HL-60/S4 treated with phorbol 12-myristate 13-acetate at 8.2 ng/mL for 4 days and 3 days (cell line): ENCODE data around the gene COMMD9.

Source experiments
- in situ Hi-C: fragments of 300-500 bp; cut with MboI; formaldehyde crosslinking; loops from 2 replicates; pipeline ENCODE4 v1.15.0; 2022; ENCODE audit warnings: low sequenced_read_pairs

Gene COMMD9

DNA sequence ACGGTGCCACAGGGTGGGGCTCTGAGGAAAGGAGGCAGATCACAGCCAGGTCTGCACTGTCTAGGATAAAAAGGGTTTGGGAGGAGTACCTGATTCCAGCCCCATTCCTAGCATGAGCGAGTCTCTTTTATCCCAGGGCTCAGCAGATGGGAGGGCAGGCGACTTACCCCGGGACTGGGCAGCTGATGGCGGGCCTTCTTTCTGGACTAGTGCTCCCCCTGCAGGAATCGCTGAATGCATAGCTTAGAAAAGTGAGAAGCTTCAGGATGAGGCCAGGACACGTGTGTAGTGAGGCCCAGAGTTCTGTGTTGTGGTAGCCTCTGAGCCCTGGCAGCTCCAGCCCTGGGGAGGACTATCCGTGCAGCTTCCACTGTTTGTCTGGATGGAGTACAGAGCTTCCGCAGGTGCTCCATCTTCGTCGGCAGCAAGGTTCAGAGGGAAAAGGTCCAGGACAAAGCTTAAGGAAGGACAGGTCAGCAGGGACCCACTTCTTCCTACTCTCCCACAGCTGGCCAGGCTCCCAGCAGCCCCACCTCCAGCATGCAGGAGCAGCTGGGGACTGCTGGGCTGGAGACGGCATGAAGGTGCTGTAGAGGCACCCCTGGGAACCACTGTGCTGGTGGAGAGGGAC lies 30.4 kb downstream of the COMMD9 start:
- in situ Hi-C loops: loop anchor here (25.0 kb wide), 1 partner anchor 222 kb away; no protein-coding TSS in a partner anchor

DNA sequence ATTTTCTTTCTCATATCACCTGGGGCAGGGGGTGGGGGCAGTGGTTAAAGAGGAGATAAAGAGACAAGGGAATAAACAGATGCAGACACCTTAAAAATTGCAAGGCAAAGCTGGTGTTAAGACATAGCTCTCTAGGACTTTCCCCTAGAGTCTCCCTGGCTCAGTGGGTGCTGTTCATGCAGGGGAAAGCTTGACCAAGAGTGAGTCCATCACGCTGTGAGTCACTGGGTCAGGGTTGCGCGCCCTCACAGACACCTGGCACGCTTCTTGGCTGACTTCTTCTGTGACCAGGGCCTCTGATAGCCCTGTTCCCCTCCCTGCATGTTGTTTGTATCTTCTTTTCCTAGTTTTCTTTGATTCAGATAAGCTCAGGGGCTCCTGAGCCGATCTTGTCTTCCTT lies 31.9 kb downstream of the COMMD9 start:
- in situ Hi-C loops: loop anchor here (25.0 kb wide), 1 partner anchor 220 kb away; no protein-coding TSS in a partner anchor

DNA sequence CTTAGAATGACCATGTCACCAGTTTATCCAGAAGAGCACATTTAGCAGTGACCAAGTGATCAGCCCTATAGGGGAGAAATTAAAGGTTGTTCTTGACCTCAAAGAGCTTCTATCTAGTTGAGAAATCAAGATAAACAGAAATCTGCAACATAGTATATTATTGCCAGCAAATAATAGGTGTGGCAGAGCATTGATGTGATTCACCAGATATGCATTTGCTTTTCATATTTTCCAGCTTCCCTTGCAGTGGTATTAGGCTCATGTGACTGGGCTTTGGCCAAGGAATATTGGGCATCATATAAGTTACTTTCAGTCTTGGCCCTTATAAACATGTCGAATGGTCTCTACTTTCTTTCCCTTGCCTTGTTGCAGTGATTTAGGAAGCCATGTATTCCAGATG lies 34.5 kb downstream of the COMMD9 start:
- in situ Hi-C loops: loop anchor here (25.0 kb wide), 1 partner anchor 217 kb away; no protein-coding TSS in a partner anchor

DNA sequence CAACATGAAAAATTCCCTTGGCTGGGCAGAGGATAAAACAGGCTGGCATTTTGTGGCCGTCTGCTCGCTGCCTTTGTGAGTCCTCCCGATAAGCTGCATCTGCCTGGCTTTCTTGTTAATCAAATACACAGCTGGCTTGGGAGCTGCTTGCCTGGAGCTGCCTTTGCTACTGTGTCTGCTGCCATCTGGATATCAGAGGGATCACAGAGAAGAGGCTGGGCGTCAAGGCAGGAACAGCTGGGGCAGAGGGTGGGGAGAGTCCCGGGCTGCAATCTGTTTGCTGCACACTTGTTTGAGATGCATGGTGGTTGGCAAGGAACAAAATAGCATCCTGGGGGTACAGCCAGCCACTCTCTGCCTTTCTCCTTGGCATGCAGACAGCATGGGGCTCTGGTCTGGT lies 36.0 kb downstream of the COMMD9 start:
- in situ Hi-C loops: loop anchor here (25.0 kb wide), 1 partner anchor 216 kb away; no protein-coding TSS in a partner anchor

DNA sequence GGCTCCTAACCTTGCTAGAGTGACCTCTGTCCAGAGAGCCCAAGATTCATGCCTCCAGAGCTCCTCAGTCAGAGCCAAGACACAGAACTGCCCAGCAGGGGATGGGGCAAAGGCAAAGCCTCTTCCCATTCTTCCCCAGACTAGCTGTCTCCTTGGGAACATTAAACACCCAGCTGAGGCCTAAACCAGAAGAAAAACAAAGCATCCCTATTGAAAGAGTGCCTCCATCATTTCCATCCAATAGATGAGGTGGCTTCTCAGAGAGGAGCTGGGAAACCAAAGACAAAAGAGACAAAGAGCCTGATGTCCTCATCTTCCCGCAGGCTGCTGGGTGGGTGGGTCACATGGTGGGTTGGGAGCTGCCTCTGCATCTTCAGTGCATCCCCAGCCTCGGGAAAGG lies 37.4 kb downstream of the COMMD9 start:
- in situ Hi-C loops: loop anchor here (25.0 kb wide), 1 partner anchor 215 kb away; no protein-coding TSS in a partner anchor

DNA sequence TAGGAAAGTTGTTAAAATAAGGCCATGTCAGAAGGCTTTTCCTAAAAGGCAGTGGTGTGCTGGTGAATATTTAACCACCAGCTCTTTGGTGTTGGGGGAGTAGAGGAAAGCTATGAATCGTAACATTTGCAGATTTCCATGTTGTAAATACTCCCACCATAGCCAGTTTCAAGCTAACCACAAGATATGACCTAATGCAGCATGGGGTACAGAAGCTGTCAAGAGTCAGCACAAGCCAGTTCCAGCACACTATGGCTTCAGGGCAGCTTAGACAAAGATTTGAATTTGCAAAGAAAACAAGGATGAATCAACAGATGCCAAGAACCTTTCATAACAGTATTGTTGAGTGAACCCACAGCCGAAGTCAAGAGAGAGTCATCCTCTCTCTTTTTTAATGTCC lies 40.0 kb downstream of the COMMD9 start:
- in situ Hi-C loops: no loop called here

DNA sequence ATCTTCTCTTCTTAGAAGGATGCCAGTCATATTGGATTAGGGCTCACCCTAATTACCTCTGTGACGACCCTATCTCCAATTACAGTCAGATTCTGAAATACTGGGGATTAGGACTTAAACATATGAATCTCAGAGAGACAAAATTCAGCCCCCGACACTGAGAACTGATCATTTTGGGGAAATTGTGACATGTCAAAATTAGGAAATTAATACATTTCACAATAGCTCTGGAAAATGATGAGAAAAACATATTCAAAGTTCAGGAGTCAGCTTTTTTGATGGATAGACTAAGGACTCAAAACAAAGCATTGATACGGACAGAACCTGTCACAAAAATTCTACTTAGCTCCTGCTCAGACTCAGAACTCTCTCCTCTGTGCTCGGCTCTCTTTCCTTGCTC lies 40.8 kb downstream of the COMMD9 start:
- in situ Hi-C loops: no loop called here

DNA sequence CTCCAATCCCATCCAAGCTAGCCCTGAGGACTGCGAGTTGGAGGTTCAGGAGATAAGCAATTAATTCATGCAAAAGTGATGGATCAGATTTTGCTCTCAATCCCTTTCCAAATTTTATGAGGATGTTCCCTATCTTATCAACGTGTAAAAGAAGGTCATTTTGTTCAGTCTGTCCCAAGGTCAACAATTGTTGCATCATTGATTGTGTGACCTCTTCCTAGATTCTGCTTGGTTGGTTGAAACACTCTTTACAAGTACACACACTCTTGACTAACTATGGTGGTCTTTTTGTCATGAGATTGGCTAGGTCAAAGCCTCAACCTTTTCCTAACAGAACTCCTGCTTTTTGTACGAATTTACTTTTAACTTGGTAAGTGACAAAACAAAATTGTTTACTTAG lies 41.7 kb downstream of the COMMD9 start:
- in situ Hi-C loops: no loop called here

DNA sequence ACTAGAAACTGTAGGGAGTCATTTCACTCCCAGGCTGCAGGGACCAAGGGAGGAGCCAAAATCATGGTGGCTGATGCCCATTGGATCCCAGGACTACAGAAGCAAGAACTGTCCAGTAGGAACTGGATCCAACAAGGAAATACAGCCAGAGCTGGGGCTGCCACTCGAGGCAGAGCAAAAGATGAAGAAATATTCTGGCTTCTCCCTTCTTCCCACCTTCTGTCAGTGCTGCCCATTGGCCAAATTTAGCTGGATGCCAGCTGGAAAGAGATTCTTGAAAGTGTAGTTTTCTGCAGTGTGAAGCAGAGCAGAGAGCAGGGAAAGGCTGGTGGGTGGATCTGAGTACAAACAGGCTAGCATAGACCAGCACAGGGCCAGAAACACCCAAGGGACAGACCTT lies 45.6 kb downstream of the COMMD9 start:
- in situ Hi-C loops: no loop called here

DNA sequence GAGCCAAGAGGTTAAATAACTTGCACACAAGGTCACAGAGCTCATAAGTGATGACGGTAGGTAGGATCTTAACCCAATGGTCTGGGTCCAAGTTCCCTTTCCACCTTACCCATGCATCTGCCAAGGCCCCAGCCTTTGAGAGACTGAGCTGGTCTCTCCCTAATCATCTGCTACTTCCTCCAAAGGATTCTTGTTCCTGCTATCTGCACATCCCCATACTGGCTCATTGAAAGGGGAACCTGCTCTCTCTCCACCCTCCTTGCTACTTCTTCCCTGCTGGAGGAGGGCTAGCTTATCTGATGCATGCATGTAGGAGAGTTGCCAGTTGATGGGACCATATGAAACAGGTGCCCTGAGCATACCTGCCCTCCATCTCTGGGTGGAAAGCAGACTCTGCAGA lies 47.7 kb downstream of the COMMD9 start:
- in situ Hi-C loops: no loop called here

DNA sequence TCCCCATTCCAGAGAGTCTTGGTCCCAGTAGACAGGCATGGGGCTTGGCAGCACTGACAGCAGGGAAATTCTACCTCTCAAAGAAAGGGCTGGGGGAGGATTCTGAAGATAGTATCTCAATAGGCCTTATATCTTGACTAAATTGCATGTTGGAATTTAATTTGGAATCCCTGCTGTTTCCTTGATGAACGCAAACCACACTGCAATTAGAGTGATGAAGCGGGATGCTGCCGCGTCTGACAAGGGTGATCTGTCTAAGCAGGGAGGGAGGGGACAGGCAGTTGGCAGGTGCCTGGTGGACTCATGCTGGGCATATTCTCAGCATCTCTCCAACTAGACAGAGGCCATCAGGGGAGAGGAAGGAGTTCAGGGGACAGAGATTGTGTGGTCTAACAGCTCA lies 48.4 kb downstream of the COMMD9 start:
- in situ Hi-C loops: no loop called here

DNA sequence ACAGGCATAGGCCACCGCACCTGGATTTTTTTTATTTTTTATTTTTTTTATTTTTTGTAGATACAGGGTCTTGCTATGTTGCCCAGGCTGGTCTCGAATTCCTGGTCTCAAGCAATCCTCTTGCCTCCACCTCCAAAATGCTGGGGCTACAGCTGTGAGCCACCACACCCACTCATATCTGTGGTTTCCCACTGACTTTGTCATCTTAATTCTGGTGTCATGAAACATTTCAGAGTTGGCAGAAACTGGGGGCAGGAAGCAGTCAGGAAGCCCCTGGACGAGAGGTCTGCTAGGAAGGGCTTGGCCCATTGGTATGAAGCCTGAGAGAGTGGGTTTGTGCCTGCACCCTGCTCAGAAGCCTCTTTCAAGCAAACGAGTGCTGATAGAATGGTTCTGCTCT lies 49.1 kb downstream of the COMMD9 start:
- in situ Hi-C loops: no loop called here

DNA sequence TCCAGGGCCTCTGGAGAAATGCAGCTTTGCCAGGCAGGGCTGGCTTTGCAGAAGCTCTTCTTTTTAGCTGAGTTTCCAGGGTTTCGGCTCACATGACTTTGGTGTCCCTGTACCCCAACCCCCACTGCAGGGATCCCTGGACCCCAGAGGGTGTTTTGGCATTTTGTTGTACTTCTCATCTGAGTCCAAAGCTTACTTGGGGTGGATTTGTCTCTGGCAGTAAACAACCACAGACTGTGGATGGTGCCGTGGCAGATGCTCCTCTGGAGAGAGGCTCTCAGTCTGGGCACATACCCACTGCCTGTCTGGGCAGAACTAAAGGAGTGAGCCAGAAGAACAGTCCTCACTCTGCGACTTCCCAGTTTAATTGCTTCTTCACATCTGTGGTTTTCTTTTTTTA lies 49.6 kb downstream of the COMMD9 start:
- in situ Hi-C loops: no loop called here

DNA sequence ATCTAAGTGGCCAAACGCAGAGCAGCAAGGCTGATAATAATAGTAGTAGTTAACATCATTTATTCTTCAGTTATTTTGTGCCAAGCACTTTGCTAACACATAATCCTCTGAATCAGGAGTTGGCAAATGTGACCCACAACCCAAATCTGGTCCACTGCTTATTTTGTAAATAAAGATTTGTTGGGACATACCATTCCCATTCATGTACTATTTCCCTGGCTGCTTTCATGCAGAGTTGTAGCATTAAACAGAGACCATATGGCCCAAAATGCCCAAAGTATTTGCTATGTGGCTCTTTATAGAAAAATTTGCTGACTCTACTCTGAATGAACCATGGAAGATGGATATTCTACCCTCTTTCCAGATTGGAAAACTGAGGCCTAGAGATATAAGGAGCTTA lies 50.3 kb downstream of the COMMD9 start:
- in situ Hi-C loops: no loop called here

DNA sequence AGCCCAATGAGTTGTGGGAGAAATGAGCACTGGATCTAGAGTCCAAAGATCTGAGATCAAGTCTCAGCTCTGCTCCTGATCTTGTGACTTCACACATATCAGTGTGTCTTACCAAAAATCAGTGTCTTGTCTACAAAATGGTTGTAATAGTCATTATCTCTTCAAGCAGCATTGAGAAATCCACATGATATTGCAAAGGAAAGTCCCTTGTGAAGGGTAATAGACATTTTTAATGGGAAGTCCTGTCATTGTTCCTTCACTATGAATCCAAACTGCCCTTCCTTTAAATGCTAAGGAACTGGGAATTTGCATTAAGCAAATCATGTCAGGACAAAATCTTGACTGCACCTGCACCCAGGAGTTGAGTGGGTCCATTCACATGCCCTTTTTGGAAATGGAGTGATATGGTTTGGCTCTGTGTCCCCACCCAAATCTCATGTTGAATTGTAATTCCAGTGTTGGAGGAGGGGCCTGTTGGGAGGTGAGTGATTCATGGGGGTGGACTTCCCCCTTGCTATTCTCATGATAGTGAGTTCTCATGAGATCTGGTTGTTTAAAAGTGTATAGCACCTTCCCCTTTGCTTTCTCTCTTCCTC lies 51.1 kb downstream of the COMMD9 start:
- in situ Hi-C loops: no loop called here

DNA sequence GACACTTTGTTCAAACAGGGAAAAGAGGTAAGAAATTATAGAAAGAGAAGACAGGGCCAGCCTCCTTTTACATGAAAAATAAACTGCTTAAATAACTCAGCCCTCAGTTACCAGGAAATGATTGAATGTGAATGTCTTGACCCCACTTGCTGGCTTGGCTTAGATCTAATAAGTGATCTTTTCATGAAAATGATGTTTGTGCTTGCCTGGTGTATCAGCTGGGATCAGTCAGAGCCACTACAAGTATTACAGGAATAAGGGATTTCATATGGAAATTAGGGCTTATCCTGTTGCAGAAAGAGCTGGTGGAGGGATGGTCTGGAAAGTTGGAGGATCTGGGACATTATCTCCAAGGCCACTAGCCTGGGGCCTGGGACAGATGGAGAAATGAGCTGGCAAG lies 51.8 kb downstream of the COMMD9 start:
- in situ Hi-C loops: no loop called here

DNA sequence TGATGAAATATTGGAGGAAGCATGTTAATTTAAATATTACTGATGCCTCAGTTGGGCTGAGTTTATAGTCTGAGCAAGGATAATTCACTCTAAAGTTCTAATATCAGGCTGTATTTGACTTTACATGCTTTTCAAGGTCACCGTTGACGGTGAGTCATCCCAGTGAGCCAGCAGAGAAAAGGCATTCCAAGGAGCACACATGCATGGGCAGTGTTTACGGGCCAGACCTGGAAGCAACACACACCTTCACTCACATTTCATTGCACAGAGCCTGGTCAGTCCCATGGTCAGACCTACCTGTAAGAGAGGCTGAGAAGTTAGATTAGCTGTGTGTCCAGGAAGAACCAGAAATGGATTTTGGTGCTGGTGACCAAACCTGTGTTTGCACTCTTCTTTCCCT lies 53.5 kb downstream of the COMMD9 start:
- in situ Hi-C loops: no loop called here

DNA sequence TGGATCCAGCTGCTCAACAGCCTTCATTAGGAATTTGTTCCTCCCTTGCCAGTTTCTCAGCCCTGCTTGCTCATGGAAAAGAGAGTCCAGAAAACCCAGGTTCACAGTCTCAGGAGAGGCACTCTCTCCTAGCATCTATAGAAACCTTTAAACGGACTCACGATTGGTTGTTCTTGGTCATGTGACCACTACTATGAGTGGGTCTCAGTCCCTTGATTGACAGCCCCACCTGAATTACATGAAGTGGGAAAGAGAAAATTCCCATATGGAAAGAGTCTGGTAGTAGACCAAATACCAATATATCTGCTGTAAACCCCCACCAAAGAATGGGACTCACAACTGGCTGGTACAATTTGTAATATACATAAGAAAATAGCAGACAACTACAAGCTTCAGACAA lies 54.4 kb downstream of the COMMD9 start:
- in situ Hi-C loops: no loop called here

DNA sequence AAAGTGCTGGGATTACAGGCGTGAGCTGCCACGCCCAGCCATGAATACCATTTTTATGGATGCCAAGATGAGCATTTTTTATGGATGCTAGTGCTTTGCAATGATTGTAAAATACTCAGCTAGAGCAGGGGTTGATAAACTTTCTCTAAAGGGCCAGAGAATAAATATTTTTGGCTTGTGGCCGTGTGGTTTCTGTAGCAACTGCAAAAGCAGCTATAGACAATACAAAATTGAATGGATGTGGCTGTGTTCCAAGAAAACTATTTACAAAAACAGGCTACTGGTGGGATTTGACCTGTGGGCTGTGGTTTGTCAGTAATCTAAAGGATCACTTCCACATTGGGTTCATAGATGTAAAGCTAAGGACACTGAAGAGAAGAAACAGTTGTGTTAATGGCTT lies 56.0 kb downstream of the COMMD9 start:
- in situ Hi-C loops: no loop called here

DNA sequence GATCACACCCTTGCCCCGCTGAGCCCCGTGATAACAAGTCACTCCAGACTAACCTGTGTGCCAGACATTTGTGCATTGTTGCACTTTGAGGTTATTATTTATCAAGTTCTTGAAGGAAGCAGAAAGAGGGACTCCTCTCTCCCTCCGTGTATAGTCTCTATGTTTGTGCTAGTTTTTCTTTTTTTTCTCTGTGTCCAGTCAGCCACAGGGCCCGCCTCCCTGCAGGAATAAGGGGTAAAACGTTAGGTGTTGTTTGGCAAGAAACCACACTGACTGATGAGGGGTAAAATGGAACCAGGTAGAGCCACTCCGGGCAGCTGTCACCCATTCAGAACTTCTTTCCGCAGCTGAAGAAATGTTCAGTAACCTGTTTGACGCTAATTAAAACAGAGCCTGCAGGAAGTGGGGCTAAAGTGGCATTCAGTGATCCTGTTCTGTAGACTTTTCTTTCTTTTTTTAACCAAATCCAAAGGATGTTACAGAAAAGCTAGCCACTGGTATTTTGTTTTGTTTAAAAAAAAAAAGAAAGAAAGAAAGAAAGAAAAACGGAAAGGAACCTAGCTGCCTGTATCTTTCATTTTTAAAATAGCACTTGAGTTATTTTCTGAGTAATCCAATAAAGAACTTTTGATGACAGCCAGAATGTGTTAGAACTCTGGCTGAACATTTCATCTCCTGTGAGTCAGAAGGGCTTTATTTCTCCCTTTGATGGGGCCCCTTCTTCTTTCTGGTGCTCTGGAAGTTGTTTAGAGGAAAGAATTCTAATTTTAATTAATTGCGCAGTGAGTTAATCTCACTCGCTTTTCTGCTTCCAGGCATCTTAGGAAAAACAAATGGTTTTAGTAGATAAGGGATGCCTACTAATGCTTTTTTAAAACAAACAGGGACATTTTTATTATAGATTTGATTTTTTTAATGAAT lies 58.2 kb downstream of the COMMD9 start:
- in situ Hi-C loops: no loop called here

DNA sequence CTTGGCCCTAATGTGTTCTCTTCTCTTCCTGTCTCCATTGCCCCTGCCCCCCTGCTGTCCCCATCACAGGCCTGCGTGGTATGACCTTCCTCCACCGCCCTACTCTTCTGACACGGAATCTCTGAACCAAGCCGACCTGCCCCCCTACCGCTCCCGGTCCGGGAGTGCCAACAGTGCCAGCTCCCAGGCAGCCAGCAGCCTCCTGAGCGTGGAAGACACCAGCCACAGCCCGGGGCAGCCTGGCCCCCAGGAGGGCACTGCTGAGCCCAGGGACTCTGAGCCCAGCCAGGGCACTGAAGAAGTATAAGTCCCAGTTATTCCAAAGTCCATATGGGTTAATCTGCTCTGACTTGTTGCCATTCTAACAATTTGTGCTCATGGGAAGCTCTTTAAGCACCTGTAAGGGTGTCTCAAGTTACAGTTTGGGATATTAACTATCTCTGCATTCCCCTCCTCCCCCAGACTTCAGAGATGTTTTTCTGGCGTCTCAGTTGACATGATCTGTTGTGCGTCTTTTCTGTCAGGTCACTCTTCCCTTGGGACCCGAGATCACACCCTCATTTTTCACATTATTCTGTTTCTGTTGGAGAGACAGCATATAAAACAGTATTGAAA lies 60.0 kb downstream of the COMMD9 start:
- in situ Hi-C loops: no loop called here
